Upper lobe of left lung (tissue), 6 donors: ENCODE measurements around the gene ZBTB38. TPM values are rescaled to one million over a fixed set of nuclear protein-coding genes. Genes with fewer than 3 reads are reported as not detected.

Source experiments
- ATAC-seq, 2 donors: fragments of 200-7000 bp; cut with Tn5 transposase; one replicate each; pipeline ENCODE4 v1.9.1; 2022; ENCODE audit warnings: mild to moderate bottlenecking in 2 of 2, moderate library complexity in 2 of 2; ENCODE audit not compliant: low FRiP score in 2 of 2
- DNase-seq, 2 donors: peaks; one replicate each; pipeline ENCODE4 v3.0.0-alpha.2; 2019 to 2020
- H3K27ac ChIP-seq, 4 donors: fragments of 200-600 bp; sonication (generic); one replicate each; pipeline ENCODE4 v1.5.1; 2016 to 2019
- H3K27me3 ChIP-seq, 4 donors: fragments of 200-600 bp; sonication (generic); one replicate each; pipeline ENCODE4 v1.5.1; 2017 to 2019
- H3K36me3 ChIP-seq, 4 donors: fragments of 200-600 bp; sonication (generic); one replicate each; pipeline ENCODE4 v1.5.1; 2016 to 2019
- H3K4me1 ChIP-seq, 4 donors: fragments of 200-600 bp; sonication (generic); one replicate each; pipeline ENCODE4 v1.5.1; 2018 to 2019
- H3K4me3 ChIP-seq, 4 donors: fragments of 200-600 bp; sonication (generic); one replicate each; pipeline ENCODE4 v1.5.1; 2017 to 2019; ENCODE audit warnings: mild to moderate bottlenecking in 2 of 4, moderate library complexity in 1 of 4
- H3K9me3 ChIP-seq, 4 donors: fragments of 200-600 bp; sonication (generic); one replicate each; pipeline ENCODE4 v1.5.1; 2018 to 2019
- EP300 ChIP-seq, 4 donors: sonication (generic); formaldehyde crosslinking; IDR thresholded peaks; one replicate each; pipeline ENCODE4 v1.5.1; 2017; ENCODE audit warnings: antibody characterized with exemption in 4 of 4, control low read depth in 2 of 4
- POLR2A ChIP-seq, 4 donors: fragments of 450-650 bp; IDR thresholded peaks; one replicate each; pipeline ENCODE4 v1.5.1; 2016 to 2017; ENCODE audit warnings: antibody characterized with exemption in 4 of 4, mild to moderate bottlenecking in 2 of 4
- POLR2AphosphoS5 ChIP-seq, 2 donors: sonication (generic); formaldehyde crosslinking; IDR thresholded peaks; one replicate each; pipeline ENCODE4 v1.5.1; 2017; ENCODE audit warnings: antibody characterized with exemption in 2 of 2
- WGBS, 2 donors: methylation state at CpG; one replicate each; pipeline ENCODE4 v1.1.5; 2017 to 2018; 5-methylcytosine and 5-hydroxymethylcytosine counted together
- total RNA-seq, 6 donors: library from RNA; depleted of rRNA in 4 of 6; stranded (reverse); fragments of >200 nt in 4 of 6; gene quantifications; one replicate each; pipeline versions ENCODE4 v1.1.0 to v1.2.1, GENCODE V29; 2016 to 2021
- TF ChIP-seq, protein P1 (sequence below), 6 experiments: fragments of 450-650 bp in 4 of 6; fragments of 200-600 bp in 2 of 6; sonication (generic) in 2 of 6; IDR thresholded peaks; one replicate each; pipeline ENCODE4 v1.5.1; 2016 to 2019; ENCODE audit warnings: antibody characterized with exemption in 6 of 6
- donor health status: DM: no; HTN: no; CAD: no; lungs with moderate emphysema.
- donor health status: DM: no; HTN: yes; CAD: no; lungs with severe emphysema.

The ZBTB38 gene
- total RNA-seq, 6 donors from 2014 or later, result 80.2 to 146 (median 91.8) TPM

DNA sequence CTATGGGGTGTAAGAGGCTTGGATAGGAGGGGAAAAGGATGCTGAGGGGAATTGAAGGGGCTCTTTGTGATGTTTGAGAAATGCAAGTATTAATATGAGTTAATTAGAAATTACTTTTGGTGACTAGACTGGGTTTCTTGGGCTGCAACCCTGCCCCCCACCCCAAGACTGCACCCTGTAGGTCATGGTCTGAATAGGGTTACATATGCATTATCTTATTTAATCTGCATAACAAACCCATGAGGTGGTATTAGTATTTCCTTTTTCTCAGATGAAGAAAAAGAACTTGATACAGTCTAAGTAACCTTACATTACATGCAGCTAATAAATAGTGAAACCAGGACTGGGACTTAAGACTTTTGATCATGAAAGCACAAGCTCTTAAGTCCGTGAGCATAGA is 5.6 kb upstream of the ZBTB38 start:
- Histone ChIP-seq H3K36me3 (no peaks in the 10 kb centered on the region), H3K4me1 (peaks cover 19 to 31% (median 27%) of the 10 kb centered on the region in 4 donors), H3K9me3 (no peaks in the 10 kb centered on the region), H3K4me3 (no peak overlapping the region), H3K27ac (no peak overlapping the region), H3K27me3 (no peaks in the 10 kb centered on the region)
- 94 to 98% methylated on average over 1 of the region's 1 CpG for WGBS, 2 donors
- DNase-seq (no peak), ATAC-seq (no peak)
- TF ChIP-seq, protein P1, sequence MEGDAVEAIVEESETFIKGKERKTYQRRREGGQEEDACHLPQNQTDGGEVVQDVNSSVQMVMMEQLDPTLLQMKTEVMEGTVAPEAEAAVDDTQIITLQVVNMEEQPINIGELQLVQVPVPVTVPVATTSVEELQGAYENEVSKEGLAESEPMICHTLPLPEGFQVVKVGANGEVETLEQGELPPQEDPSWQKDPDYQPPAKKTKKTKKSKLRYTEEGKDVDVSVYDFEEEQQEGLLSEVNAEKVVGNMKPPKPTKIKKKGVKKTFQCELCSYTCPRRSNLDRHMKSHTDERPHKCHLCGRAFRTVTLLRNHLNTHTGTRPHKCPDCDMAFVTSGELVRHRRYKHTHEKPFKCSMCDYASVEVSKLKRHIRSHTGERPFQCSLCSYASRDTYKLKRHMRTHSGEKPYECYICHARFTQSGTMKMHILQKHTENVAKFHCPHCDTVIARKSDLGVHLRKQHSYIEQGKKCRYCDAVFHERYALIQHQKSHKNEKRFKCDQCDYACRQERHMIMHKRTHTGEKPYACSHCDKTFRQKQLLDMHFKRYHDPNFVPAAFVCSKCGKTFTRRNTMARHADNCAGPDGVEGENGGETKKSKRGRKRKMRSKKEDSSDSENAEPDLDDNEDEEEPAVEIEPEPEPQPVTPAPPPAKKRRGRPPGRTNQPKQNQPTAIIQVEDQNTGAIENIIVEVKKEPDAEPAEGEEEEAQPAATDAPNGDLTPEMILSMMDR (IDR thresholded peaks at IDR 0.05), result no peak

DNA sequence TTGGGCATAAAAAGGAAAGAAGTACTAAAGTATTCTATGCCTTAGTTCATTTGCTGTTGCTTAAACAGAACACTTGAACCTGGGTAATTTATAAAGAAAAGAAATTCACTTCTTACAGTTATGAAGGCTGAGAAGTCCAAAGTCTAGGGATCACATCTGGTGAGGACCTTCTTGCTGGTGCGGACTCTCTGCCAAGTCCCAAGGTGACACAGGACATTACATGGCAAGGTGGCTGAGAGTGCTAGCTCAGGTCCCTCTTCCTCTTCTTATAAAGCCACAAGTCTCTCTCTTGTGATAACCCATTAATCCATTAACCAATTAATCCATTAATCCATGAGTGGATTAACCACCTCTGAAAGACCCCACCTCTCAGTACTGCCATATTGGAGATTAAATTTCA is 3.1 kb upstream of the ZBTB38 start:
- WGBS, 2 donors, result 93 to 96% methylated on average over 1 of the region's 1 CpG
- Histone ChIP-seq H3K9me3 (no peaks in the 10 kb centered on the region), H3K27ac (peak overlapping the region; percentile 92 to 96 (median 94)), H3K4me1 (peaks cover 22 to 47% (median 37%) of the 10 kb centered on the region in 4 donors), H3K27me3 (no peaks in the 10 kb centered on the region), H3K4me3 (no peak overlapping the region), H3K36me3 (no peaks in the 10 kb centered on the region)
- ATAC-seq, result no peak
- TF ChIP-seq POLR2A (IDR thresholded peaks at IDR 0.05), result no peak
- TF ChIP-seq, protein P1 (IDR thresholded peaks at IDR 0.05), result no peak
- TF ChIP-seq EP300 (IDR thresholded peaks at IDR 0.05), result no peak
- TF ChIP-seq POLR2AphosphoS5 (IDR thresholded peaks at IDR 0.05), result no peak
- no peak for DNase-seq

DNA sequence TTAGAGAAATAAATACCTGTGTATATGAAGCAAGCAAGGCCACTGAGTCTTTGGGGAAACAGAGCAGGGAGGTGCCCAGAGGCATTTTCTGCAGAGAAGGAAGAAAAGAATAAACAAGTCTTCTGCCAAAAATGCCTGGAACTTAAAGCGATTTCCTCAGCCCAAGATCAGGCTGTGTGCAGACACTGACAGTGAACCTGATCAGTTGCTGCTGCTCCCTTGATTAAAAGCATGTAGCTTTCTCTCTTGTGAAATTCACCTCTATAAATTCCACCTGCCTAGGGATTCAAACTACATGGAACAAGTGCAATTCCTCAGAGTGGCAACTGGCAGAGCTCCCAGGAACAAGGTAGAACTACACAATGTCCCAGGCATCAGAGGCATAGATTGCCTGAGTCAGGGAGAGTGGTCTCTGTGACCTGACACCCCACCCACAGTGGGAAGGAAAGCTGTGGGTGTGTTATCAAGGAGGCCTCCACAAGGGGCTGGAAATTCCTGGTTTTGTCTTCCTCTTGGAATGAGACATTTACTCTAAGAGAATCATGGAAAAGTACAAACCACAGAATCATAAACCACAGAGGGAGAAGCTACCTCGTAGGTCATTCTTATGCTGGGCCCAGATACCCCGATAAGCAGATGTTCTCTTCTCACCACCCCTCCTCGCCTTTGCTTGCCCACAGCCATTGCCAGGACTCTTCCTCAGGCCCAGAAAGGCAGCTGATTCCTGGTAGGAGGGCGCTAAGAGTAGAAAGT is 1.8 kb upstream of the ZBTB38 start:
- H3K27me3 ChIP-seq, result no peaks in the 10 kb centered on the region
- H3K4me3 ChIP-seq, result no peak overlapping the region
- DNase-seq (peak in 1 of 2 donors; percentile 88), ATAC-seq (peak; percentile 12 to 51)
- TF ChIP-seq, protein P1 (IDR thresholded peaks at IDR 0.05), result peak in 2 of 6 experiments; percentile 18 to 24
- peak in 2 of 4 donors; percentile 17 to 53 for TF ChIP-seq EP300 (IDR thresholded peaks at IDR 0.05)
- TF ChIP-seq POLR2AphosphoS5 (IDR thresholded peaks at IDR 0.05), result peak; percentile 40 to 41
- TF ChIP-seq POLR2A (IDR thresholded peaks at IDR 0.05), result no peak
- WGBS, 2 donors, result 35 to 46% methylated on average over 5 of the region's 5 CpGs
- peaks cover 25 to 45% (median 37%) of the 10 kb centered on the region in 4 donors for H3K4me1 ChIP-seq
- peaks cover 0 to 4% (median 0%) of the 10 kb centered on the region in 4 donors for H3K36me3 ChIP-seq
- peak overlapping the region; percentile 92 to 96 (median 94) for H3K27ac ChIP-seq
- no peaks in the 10 kb centered on the region for H3K9me3 ChIP-seq

DNA sequence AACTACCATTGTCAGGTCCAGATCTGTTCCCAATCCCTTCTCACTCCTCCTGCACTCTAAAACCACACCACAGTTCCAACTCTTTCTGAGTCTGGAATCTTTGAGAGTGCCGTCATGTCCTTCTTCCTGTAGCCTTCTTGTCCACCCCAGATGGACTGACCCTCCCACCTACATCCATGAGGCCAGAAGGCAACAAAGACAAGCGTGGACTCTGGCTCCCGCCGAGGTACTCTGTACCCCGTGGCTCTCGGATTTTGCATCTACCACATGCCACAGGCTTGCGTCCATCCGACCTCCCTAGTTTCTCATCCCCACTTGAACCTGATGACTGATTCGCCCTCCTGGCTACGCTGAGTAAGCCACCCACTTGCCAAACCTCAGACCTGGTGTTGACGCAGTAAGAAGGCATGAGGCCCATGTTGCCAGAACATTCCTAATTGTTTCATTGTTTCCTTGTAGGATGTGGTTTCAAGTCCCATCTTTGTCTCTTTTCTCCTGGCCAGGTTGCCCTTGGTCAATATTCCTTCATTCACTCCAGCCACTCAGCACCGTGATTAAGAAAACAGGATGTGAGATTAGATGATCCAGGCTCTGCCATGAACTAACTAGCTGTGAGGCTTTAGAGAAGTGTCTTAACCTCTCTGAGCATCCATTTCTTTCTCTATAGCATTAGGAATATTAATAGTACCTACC is 1.1 kb upstream of the ZBTB38 start:
- 89 to 91% methylated on average over 12 of the region's 12 CpGs for WGBS, 2 donors
- no peaks in the 10 kb centered on the region for H3K9me3 ChIP-seq
- ATAC-seq, result peak in 1 of 2 donors; percentile 49
- no peaks in the 10 kb centered on the region for H3K27me3 ChIP-seq
- no peak for DNase-seq
- H3K4me3 ChIP-seq, result no peak overlapping the region
- H3K4me1 ChIP-seq, result peaks cover 30 to 46% (median 38%) of the 10 kb centered on the region in 4 donors
- peaks cover 0 to 4% (median 0%) of the 10 kb centered on the region in 4 donors for H3K36me3 ChIP-seq
- TF ChIP-seq POLR2AphosphoS5 (IDR thresholded peaks at IDR 0.05) (peak in 1 of 2 donors; percentile 31), EP300 (IDR thresholded peaks at IDR 0.05) (no peak), POLR2A (IDR thresholded peaks at IDR 0.05) (no peak)
- TF ChIP-seq, protein P1 (IDR thresholded peaks at IDR 0.05), result no peak
- peak overlapping the region; percentile 92 to 96 (median 94) for H3K27ac ChIP-seq
